Astrocyte of the hippocampus (primary cell): ENCODE measurements around the gene UBQLN4.
A peak's percentile ranks its signal among the peaks of the same experiment; 100 is the strongest.
"Not testable (repeated sequence)": the region's sequence is repeated elsewhere in the genome, so short reads cannot be mapped to it uniquely, and the experiment has no call there.

Experiments used
- DNase-seq: peaks from one replicate; pipeline ENCODE4 v3.0.0; 2011; ENCODE audit warnings: low read depth, low spot score

Gene UBQLN4

DNA sequence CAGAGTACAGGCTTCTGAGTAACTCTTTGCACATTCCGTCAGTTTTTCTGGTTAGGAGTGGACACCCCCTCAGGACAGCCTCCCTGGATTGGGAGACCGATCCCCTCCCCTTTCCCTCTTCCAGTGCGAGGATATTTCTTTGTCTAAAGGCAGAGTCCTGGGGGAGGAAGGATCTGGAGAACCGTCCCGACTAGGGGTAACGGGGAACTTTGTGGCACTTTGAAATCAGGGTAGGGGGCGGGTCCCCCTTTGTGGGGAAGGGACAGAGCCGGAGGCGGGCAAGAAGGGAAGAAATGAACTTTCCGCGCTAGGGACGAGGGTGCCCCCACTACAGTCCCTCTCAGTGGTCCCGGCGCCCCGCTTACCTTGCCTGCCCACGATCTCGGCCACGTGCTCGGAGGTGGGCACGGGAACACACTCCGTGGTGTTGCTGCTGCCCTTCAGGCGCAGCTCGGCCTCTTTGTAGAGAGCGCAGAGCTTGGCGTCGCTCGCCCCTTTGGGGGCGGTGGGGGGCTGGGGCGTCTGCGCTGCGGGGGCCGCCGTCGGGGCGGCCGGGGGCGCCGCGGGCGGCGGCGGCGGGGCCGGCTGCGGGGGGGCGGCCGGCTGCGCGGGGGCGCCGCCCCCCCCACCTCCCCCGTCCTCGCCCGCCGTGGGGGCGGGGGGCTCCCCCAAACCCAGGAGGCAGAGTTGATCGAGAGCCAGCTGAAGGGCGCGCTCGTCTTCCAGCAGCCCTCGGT is 27.8 kb upstream of the UBQLN4 start:
- peak; percentile 62 for DNase-seq

DNA sequence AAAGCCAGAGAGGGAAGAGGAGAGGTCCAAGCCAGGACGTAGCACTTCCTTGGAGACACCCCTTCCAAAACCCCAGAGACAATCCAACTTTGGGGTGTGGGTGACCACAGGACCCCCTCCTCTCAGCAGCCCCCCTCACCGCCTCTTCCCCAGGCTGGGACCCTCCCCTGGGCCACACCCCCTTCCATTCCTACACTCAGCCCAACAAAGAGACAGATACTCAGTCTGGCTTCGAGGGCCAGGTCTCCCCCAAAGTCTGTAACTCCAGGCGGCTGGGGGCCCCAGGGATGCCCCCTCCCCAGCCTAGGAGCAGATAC is 27.2 kb upstream of the UBQLN4 start:
- DNase-seq: no peak

DNA sequence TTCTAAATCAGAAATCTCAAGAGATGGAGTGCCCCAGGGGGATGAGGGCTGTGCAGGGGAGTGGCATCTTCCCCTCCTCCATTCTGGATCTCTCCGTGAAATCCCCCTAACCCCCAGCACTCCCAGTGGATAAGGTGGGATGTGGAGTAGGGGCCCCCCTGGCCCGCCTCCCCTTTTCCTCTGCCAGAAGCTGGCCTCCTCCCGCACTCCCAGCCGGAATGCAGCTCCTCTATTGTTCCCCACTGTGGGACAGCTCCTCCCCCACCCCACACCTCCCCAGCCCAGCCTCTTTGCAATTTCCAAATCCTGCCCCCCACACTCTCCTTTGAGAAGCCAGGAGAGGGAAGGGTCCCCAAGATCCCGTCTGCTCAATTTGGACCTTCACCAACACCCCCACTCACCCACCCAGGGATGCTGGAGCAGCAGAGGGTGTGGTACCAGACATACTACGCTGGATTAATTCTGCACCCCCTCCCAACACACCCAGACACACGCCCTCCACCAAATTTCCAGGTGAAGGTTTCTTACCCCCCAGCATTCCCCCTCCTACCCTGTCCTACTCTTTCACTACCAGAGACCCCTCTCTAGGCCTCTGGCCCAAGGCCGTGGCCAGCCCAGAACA is 26.8 kb upstream of the UBQLN4 start:
- DNase-seq: no peak

DNA sequence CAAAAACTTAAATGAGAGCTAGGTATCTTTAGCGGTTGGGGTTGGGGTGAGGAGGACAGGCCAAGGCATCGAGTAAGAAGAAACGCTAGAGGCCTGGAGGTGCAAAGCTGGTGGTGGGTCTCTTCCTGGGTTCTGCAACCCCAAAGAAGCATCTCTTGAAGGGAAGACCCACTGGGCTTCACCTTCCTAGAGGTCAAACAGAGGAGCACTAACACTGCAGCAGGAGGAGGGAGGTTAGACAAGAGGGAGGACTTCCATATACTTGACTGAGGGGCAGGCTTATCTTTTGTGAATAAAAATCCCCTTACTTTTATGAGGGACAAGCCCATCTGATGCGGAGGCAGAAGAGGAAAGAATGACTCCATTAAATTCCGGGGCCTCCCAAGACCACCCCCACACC is 26.2 kb upstream of the UBQLN4 start:
- DNase-seq: no peak

DNA sequence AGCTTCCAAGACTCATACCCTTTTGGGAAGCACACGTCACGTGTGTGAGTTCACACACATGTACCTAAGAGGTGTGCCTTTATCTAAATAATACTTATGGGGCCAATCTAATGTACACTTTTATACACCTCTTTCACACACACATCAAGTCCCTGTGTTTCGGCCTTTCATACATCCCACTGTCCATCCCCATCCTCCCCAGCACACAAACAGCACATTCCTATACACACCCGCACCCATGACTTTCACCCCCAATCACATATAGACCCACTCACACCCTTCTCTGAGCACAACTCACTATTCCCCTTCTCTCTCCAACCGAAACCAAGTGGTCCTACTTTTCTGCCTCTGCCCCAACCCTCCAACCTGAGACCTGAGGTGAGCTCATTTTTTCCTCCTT is 25.1 kb upstream of the UBQLN4 start:
- DNase-seq: no peak

DNA sequence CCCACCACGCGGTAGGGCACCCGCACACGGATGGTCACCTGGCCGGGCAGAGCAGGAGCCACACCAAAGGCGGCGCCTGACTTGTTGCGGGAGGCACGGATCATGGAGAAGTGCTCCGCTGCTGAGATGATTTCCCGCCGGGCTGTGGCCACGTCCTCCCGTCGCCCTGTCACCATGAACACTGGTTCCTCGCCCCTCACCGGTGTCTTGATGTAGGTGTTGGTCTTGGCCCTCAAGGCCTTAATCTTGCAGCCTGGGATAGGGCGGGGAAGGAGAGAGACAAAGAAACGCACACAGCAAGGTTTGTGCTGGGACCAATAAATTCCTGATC is 23.8 kb upstream of the UBQLN4 start:
- no peak for DNase-seq

DNA sequence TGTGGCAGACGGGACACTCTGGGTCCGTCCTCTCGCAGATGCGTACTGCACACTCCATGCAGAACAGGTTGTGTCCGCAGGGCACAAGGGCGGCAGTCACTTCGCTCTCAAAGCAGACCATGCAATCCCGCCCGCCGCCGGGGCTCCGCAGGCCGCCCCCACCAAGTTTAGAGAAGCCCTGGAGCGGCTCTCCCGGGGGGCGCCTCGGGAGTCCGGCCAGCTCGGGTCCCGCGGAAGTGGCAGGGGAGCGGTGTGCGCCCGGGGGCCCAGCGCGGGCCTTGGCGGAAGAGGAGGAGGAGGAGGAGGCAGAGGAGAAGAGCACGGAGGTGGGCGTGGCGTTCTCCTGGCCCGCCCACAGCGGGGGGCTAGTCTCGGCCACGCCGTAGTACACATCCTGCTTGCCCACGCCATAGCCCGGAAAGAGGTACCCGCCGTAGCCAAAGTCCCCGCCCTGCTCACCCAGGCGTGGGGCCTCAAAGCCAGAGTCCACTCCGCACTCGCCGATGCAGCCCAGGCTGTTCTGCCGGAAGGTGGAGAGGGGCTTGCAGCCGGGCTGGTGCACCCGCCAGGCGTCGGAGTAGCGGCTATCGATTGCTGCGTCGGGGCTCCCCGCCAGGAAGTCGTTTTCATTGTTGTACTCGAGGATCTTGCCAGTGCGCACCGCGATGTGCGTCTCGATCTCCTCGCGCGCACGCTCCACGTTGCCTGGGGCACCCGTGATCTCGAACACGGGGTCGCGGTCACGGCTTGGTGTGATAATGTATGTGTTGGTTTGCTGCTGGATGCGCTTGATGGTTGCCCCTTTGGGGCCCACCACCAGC is 23.2 kb upstream of the UBQLN4 start:
- DNase-seq: no peak

DNA sequence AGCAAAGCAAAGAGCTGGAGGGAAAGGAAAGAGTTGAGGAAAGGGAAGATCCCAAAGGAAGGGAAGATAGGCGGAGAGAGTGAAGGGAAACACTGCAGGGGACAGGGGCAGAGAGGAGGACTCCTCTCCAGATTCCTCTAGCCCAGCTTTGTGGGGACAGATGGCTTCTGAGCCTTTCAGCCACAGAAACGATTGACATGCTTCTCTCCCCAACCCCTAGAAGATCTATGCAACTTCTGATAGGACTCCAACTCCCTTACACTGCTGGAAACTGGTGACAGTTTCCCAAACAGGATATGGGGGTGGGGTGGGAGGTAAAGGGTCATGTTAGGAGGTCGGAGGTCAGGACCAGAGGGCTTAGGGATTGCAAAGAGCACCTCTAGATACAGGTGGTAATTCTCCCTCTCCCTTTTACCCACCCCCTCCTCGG is 22.2 kb upstream of the UBQLN4 start:
- DNase-seq: no peak

DNA sequence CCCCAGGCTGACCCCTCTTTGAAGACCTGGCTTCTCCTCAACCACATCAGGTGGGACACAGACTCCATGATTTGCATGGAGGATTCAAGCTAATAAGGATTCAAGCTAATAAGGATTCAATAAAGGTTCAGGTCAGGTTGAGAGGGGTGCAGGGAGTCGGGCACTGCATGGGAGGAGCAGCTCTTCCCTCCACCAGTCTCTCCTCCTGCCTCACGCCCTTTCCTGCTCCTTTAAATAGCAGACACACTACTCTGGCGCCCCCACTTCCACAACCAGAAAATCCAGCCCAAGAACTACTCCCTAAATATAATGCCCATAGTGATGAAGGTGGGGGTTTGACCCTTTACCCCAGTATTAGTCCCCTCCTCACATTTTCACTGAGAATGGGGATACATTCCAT is 21.6 kb upstream of the UBQLN4 start:
- DNase-seq: no peak

DNA sequence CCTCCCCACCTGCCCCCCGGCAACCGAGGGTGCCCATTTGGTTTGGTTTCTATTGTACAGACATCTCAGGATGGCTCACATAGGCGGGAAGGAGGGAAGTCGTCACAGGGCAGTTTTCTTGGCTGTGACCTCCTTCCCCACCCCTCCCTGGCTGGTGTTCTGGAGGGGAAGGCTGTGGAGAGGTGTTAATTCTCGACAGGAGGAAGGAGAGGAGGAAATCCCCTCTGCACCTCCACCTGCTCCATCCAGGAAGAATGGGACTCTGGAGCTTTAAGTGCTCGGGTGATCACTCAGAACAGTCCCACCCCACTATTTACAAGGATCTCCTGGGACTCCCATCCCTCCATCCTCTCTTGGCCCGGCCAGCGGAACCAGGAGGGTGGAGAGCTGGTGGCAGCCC is 21.1 kb upstream of the UBQLN4 start:
- no peak for DNase-seq

DNA sequence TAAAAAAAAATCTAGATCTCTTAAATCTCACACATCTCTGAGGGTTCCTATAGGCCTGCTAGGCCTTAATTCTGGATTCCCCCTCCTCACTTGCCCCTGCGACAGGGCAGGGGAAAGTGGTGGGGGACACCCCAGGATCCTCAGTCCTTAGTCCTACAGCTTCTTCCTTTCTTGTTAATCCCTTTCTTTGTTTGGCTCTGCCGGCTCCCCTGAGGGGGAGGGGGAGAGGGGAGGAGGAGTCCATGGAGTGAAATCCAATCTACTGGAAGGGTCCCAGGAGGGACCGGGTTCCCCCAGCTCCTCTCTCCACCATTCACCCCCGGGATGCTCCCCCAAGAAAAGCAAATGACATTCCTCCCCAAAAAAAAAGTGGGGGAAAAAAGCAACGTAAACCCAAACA is 20.1 kb upstream of the UBQLN4 start:
- DNase-seq: no peak

DNA sequence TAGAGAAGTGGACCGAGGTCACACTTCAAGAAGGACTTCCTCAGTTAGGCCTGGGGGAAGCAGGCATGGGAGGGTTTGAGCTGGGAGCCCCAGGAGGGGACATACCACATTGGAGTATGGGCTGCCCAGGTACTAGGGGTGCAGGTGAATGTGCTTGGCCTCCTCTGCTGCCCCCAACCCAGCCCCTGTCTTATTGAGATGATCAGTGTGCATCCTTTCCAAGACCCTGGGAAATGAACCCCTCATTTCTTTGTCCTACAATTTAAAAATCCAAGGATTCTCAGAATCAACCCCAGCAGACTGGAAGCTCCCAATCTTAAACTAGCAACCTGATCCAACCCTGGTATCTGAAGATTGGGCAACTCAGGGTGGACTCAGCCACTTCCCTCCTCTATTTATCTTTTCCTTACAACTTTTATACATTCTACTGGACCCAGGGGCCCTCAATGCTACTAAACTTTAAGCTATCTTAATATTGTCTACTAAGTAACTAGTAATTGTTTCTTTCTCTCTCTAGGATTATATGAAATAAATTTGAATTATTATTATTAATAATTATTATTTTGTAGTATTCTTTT is 19.6 kb upstream of the UBQLN4 start:
- DNase-seq: no peak

DNA sequence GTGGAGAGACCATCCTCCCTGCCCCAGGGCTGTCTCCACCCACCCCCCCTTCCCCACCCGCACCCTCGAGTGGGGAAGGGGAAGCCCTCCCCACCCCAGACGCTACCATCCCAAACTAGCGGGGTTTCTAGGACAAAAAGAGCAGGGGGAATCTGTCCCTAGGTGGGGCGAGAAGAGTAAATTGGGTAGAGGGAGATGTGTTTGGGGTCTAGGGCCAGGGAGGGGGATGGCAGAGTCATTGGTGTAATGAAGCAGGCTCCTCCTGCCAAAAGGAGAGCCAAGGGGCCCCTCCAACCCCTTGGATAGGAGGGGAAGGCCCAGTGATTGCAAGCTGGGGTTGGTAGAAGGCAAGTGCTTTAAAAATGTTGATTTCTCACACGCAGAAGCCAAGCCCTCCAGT is 18.7 kb upstream of the UBQLN4 start:
- DNase-seq: no peak

DNA sequence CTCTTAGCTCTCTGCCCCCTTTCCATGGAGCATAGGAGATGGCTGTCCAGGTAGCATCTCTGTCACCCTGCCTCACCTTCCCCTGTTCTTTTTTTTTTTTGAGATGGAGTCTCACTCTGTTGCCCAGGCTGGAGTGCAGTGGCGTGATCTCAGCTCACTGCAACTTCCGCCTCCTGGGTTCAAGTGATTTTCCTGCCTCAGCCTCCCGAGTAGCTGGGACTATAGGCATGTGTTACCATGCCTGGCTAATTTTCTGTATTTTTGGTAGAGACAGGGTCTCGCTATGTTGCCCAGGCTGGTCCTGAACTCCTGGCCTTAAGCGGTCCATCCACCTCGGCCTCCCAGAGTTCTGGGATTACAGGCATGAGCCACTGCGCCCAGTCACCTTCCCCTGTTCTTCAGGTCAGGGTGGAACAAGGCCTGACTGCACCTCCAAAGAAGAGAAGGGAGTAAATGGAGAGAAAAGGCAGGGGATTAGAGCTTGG is 17.8 kb upstream of the UBQLN4 start:
- DNase-seq: not testable (repeated sequence)

DNA sequence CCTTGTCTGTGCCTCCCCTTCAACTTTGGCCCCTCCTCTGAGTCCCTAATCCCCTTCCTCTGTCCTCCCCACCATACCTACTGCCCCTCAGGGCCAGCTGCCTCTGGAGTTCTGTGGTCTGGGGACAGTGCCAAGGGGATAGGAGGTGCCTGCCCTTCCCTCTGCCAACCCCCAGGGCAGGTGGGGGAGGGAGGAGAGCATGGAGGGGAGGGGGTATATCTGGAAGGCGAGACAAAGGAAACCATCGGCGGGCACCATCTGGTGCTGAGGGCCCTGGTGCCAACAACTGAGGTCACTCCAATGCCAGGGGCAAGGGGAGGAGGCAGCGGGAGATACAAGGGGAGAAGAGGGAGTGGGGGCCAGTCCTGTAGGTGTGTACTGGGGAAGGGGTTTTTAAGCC is 16.9 kb upstream of the UBQLN4 start:
- DNase-seq: no peak

DNA sequence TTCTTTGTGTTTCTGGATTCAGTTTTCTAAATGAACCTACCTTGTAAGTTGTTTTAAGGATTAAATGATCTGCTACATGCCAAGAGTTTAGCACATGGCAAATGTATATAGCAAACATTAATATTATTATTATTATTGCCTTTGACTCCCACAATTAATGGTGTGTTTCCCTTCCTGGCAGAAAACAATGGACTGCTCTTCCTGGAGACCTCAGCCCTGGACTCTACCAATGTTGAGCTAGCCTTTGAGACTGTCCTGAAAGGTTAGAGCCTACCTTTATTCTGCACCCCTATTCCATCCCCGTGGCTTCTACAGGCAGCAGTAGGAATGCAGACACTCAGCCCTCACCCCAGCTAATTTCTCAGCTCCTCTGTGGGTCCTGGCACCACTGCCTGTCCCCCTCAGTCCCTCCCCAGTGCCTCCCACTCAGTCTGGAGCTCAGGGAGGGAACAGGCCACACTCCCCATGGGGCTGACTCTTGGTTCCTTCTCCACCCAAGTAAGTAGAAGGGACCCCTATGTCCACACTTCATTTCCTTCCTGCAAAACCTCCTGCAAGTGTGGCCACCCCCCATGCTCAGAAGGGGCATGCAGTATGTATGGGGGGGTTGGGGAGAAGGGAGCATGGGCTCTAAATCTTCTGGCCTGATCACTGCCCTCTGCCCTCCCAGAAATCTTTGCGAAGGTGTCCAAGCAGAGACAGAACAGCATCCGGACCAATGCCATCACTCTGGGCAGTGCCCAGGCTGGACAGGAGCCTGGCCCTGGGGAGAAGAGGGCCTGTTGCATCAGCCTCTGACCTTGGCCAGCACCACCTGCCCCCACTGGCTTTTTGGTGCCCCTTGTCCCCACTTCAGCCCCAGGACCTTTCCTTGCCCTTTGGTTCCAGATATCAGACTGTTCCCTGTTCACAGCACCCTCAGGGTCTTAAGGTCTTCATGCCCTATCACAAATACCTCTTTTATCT is 16.2 kb upstream of the UBQLN4 start:
- DNase-seq: no peak

DNA sequence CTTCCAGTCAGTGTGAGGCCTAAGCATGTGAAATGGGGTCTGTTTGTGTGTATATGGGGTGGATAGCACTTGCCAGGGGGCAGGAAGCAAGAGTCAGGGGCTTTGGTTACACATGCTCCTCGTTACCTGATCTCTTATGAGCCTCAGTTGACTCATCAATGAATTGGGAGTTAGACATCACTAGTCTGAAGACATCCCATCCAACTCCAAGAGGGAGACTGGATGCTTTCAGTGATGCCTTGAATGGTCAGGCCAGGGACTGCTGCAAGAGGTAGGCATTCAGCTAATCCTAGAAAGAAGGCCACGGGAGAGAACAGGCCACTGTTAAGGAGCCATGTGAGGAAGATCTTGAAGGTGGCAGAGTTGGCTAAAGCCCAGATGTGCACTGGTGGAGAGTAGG is 13.7 kb upstream of the UBQLN4 start:
- no peak for DNase-seq

DNA sequence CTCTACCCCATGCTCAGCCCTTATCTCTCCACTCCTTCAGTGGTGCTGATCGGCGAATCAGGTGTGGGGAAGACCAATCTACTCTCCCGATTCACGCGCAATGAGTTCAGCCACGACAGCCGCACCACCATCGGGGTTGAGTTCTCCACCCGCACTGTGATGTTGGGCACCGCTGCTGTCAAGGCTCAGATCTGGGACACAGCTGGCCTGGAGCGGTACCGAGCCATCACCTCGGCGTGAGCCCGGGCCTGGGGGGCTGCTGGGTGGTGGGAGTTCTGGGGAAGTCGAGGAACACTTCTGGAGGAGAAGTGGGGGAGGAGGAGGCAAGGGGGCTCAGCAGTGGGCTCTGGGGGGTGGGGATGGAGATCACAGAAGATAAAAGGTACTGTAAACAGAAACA is 12.3 kb upstream of the UBQLN4 start:
- DNase-seq: no peak

DNA sequence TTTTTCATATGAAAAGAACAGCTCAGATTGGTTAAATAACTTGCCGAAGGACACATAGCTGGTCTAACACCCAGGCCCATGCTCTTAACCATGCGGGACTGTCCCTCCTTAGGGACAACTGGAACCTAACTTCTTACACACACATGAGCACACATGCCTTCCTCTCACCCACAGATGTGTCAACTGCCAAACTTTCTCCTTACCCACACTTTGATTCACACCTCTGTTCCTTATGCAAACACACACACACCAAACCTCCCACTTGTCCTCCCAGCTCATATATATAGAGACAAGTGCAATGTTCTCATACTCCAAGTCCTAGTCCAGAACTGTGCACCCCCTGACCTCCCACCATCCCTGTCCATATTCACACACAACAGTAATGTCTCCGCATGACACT is 11.6 kb upstream of the UBQLN4 start:
- DNase-seq: no peak

DNA sequence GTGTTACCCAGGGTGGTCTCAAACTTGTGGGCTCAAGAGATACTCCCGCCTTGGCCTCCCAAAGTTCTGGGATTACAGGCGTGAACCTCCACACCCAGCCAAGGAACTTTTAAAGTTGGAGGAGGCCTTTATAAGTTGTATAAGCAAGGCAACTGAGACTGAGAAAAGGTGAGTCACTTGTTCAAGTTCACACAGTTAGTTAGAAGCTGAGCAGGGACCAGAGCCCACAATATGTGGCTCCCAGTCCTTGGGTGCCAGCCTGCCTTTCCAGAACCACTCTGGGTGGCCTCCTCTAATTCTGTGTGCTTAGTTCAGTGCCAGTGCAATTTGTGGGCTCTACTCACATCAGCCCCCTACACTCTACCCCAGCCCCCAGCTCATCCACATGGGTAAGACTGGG is 11.0 kb upstream of the UBQLN4 start:
- no peak for DNase-seq

DNA sequence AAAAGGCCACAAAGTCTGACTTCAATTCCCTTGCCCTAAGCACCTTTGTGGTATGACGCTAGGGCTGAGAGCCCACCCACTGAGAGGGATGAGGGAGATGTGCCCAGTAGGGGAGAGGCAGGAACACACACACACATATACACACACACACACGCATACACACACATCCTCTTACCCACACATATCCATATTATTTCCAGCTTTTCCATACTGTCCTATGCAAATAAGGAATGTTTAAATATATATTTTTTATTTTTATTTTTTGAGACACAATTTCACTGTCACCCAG is 10.3 kb upstream of the UBQLN4 start:
- DNase-seq: no peak

DNA sequence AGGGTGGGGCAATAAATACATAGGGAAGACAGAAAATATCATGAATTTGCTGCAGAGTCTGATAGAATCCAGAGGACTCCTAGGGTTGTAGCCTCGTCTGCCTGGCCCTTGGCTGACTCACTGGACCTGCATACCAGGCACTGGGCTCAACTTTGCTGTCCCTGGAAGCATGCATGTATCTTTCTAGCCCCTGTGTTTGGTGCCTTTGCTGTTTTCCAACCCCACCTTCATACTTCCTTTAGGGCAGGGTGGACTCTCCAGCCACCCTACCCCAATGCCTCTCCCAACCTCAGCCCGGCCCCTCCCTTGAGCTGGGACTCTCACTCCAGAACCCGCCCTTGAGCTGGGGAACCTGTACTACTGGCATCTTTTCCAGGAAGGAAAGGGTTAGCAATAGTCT is 8.6 kb upstream of the UBQLN4 start:
- DNase-seq: no peak
